HG02973 (cell line): Measurements from ENCODE around the gene RNFT2.

Source experiments
- ATAC-seq: cut with Tn5 transposase; IDR thresholded peaks from one replicate; pipeline ENCODE4 v1.9.1; 2021; ENCODE audit warnings: moderate library complexity; ENCODE audit not compliant: unreplicated experiment

The RNFT2 gene

GRCh38 chr12:116737774-116738657, at the start of gene RNFT2, which contains the start of gene SPRING1:
RNFT2 (plus strand) TSS chr12:116738315; CDS start chr12:116740498, 2,183 bp downstream.
SPRING1 (minus strand) TSS chr12:116738069; CDS start chr12:116737900, 169 bp downstream.
- peak; percentile 97 for ATAC-seq

GRCh38 chr12:116689521-116689920, 48.6 kb upstream of the RNFT2 start:
- ATAC-seq = no peak

GRCh38 chr12:116689979-116690744, 48.0 kb upstream of the RNFT2 start:
- no peak for ATAC-seq

- ATAC-seq = no peak
These were observed 46.9 kb upstream of the RNFT2 start for GRCh38 chr12:116691205-116691604.

GRCh38 chr12:116691636-116692035, 46.5 kb upstream of the RNFT2 start:
- no peak for ATAC-seq

- ATAC-seq = no peak
These were observed 45.5 kb upstream of the RNFT2 start for GRCh38 chr12:116692605-116693004.

GRCh38 chr12:116693286-116694227, 44.6 kb upstream of the RNFT2 start:
- no peak for ATAC-seq

GRCh38 chr12:116694653-116695463, 43.3 kb upstream of the RNFT2 start:
- no peak for ATAC-seq

- no peak for ATAC-seq
These were observed 42.7 kb upstream of the RNFT2 start for GRCh38 chr12:116695464-116695725.

GRCh38 chr12:116697305-116697704, 40.8 kb upstream of the RNFT2 start:
- no peak for ATAC-seq

GRCh38 chr12:116697716-116698115, 40.4 kb upstream of the RNFT2 start:
- no peak for ATAC-seq

- ATAC-seq = no peak
These were observed 40.0 kb upstream of the RNFT2 start for GRCh38 chr12:116698116-116698515.

- ATAC-seq = no peak
These were observed 39.5 kb upstream of the RNFT2 start for GRCh38 chr12:116698554-116699075.

- ATAC-seq = no peak
These were observed 38.0 kb upstream of the RNFT2 start for GRCh38 chr12:116700066-116700465.

- ATAC-seq = no peak
These were observed 36.7 kb upstream of the RNFT2 start for GRCh38 chr12:116701432-116701831.

GRCh38 chr12:116703214-116703795, 34.8 kb upstream of the RNFT2 start:
- ATAC-seq = no peak

GRCh38 chr12:116707751-116708150, 30.4 kb upstream of the RNFT2 start:
- ATAC-seq = no peak

GRCh38 chr12:116708826-116709756, 29.0 kb upstream of the RNFT2 start:
- no peak for ATAC-seq
